Measurements from ENCODE around the gene RASA3. TPM values are rescaled to one million over a fixed set of nuclear protein-coding genes. Genes with fewer than 3 reads are reported as not detected.

The RASA3 gene
- total and polyA plus RNA-seq, 2 donors (not counting 3 experiments of a cell fraction or from before 2014, with no cell fraction given): 26.5 to 53.8 TPM

DNA sequence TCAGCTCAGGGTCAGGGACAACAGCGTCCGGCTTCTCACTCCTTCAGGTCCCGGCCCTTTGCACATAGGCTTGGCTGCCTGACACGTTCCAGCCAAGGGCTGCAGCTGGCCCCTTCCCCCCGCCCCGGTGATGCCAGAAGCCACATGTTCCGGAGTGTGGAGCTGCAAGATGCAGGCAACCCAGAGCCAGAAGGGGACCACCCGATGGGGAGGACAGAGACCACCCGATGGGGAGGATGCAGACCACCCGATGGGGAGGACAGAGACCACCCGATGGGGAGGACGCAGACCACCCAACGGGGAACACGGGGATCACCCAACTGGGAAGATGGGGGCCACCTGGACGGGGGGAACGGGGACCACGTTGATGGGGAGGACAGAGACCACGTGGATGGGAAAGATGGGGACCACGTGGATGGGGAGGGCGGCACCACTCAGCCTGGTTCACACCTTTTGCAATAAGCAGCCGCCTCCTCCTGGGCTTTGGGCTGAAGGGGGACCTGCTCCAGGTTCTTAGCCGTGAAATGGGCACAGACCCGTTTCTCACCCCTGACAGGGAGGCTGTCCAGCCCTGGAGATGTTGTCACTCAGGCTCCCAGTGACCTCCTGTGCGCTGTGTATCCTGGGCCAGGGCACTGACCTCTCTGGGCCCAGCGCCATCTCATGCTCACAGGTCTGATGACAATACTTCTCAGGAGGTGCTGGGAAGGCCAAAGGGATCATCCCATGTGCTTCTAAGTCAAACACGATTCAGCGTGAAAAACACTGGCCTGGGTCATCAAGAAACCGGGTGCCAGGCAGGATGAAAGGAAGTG is 193.1 kb downstream of the RASA3 start:
- no peak overlapping the region for H3K4me2 ChIP-seq (ENCODE audit: insufficient read depth, low read length)
- no peaks in the 10 kb centered on the region for H3K36me3 ChIP-seq (ENCODE audit: control insufficient read depth in 2 of 2, extremely low read depth in 1 of 2, insufficient read depth in 2 of 2, low read length in 2 of 2)
- DNase-seq (ENCODE audit: low read depth, low spot score) (no peak), FAIRE-seq (no peak)
- no peaks in the 10 kb centered on the region for H3K9me1 ChIP-seq (replicated peaks; ENCODE audit: control insufficient read depth, extremely low read depth, insufficient read depth, low read length)
- no TSS peak for BruUV-seq (replicated peaks)
- dilution Hi-C loops (cut with MboI; ENCODE audit: extremely low pct_ligation_motif_present, low sequenced_read_pairs): no loop called here
- TF ChIP-seq FOS (IDR thresholded peaks at IDR 0.05; ENCODE audit: borderline replicate concordance, insufficient read depth, low read length): no peak
- no peak for TF ChIP-seq JUN (IDR thresholded peaks at IDR 0.05; ENCODE audit: borderline replicate concordance, insufficient read depth, insufficient read length, low read depth)
- TF ChIP-seq, protein P1, sequence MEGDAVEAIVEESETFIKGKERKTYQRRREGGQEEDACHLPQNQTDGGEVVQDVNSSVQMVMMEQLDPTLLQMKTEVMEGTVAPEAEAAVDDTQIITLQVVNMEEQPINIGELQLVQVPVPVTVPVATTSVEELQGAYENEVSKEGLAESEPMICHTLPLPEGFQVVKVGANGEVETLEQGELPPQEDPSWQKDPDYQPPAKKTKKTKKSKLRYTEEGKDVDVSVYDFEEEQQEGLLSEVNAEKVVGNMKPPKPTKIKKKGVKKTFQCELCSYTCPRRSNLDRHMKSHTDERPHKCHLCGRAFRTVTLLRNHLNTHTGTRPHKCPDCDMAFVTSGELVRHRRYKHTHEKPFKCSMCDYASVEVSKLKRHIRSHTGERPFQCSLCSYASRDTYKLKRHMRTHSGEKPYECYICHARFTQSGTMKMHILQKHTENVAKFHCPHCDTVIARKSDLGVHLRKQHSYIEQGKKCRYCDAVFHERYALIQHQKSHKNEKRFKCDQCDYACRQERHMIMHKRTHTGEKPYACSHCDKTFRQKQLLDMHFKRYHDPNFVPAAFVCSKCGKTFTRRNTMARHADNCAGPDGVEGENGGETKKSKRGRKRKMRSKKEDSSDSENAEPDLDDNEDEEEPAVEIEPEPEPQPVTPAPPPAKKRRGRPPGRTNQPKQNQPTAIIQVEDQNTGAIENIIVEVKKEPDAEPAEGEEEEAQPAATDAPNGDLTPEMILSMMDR (IDR thresholded peaks at IDR 0.05; ENCODE audit: extremely low read depth in 1 of 2, insufficient read depth in 1 of 2, low read depth in 1 of 2, low read length in 2 of 2): no peak
- H3K79me2 ChIP-seq (ENCODE audit: control insufficient read depth, insufficient read depth, low read length): no peaks in the 10 kb centered on the region
- H3K4me1 ChIP-seq (ENCODE audit: control insufficient read depth, extremely low read depth, insufficient read depth, low read length): no peaks in the 10 kb centered on the region
- no peaks in the 10 kb centered on the region for H3K9me3 ChIP-seq (replicated peaks; ENCODE audit: control insufficient read depth, insufficient read depth, low read length)
- CTCF ChIA-PET: interaction anchor here (1.1 to 1.9 kb wide), 3 partner anchors 8 to 123 kb away, joined by 4 to 6 read pairs (median 4); no protein-coding TSS in a partner anchor
- no peak overlapping the region for H2AFZ ChIP-seq (ENCODE audit: low read depth, low read length)
- peaks cover 0 to 3% of the 10 kb centered on the region in 2 experiments for H3K27me3 ChIP-seq (ENCODE audit: control insufficient read depth in 2 of 2, insufficient read depth in 2 of 2, low read length in 2 of 2)
- H3K27ac ChIP-seq (ENCODE audit: insufficient read depth, low read depth, low read length): no peak overlapping the region
- POLR2A ChIA-PET: no interaction called here
- H3K9ac ChIP-seq (replicated peaks; ENCODE audit: extremely low read depth, insufficient read depth, low read length): no peak overlapping the region
- no peaks in the 10 kb centered on the region for H4K20me1 ChIP-seq (replicated peaks; ENCODE audit: control insufficient read depth, extremely low read depth, insufficient read depth, low read length)
- intact Hi-C loops (cut with micrococcal nuclease): loop anchor here (5.0 kb wide), 1 partner anchor 77 kb away; the partner anchor contains the start of gene GAS6
- H3K4me3 ChIP-seq (replicated peaks in 1 of 3; ENCODE audit: insufficient read depth in 1 of 3, low read depth in 1 of 3, low read length in 3 of 3): no peak overlapping the region

- no peaks in the 10 kb centered on the region for H3K36me3 ChIP-seq (ENCODE audit: control insufficient read depth in 2 of 2, extremely low read depth in 1 of 2, insufficient read depth in 2 of 2, low read length in 2 of 2)
- ChIA-PET POLR2A (no interaction called here), CTCF (interaction anchor here (1.1 to 1.9 kb wide), 3 partner anchors 9 to 122 kb away, joined by 4 to 6 read pairs (median 4); no protein-coding TSS in a partner anchor)
- no peaks in the 10 kb centered on the region for H3K4me1 ChIP-seq (ENCODE audit: control insufficient read depth, extremely low read depth, insufficient read depth, low read length)
- DNase-seq (ENCODE audit: low read depth, low spot score): no peak
- H3K9me3 ChIP-seq (replicated peaks; ENCODE audit: control insufficient read depth, insufficient read depth, low read length): no peaks in the 10 kb centered on the region
- H3K9ac ChIP-seq (replicated peaks; ENCODE audit: extremely low read depth, insufficient read depth, low read length): no peak overlapping the region
- no peak overlapping the region for H3K4me2 ChIP-seq (ENCODE audit: insufficient read depth, low read length)
- H3K4me3 ChIP-seq (replicated peaks in 1 of 3; ENCODE audit: insufficient read depth in 1 of 3, low read depth in 1 of 3, low read length in 3 of 3): no peak overlapping the region
- H3K27me3 ChIP-seq (ENCODE audit: control insufficient read depth in 2 of 2, insufficient read depth in 2 of 2, low read length in 2 of 2): peaks cover 0 to 3% of the 10 kb centered on the region in 2 experiments
- no peaks in the 10 kb centered on the region for H3K9me1 ChIP-seq (replicated peaks; ENCODE audit: control insufficient read depth, extremely low read depth, insufficient read depth, low read length)
- H3K27ac ChIP-seq (ENCODE audit: insufficient read depth, low read depth, low read length): no peak overlapping the region
- dilution Hi-C loops (cut with MboI; ENCODE audit: extremely low pct_ligation_motif_present, low sequenced_read_pairs): no loop called here
- BruUV-seq (replicated peaks): no TSS peak
- no peaks in the 10 kb centered on the region for H4K20me1 ChIP-seq (replicated peaks; ENCODE audit: control insufficient read depth, extremely low read depth, insufficient read depth, low read length)
- H3K79me2 ChIP-seq (ENCODE audit: control insufficient read depth, insufficient read depth, low read length): no peaks in the 10 kb centered on the region
- TF ChIP-seq MYC (IDR thresholded peaks at IDR 0.05; ENCODE audit: low read depth, low read length) (no peak), POLR2A (IDR thresholded peaks at IDR 0.05; ENCODE audit: low read depth, low read length) (no peak), GATA2 (IDR thresholded peaks at IDR 0.05; ENCODE audit: insufficient read depth, insufficient read length, low read depth, low read length) (no peak)
- TF ChIP-seq, protein P1 (IDR thresholded peaks at IDR 0.05; ENCODE audit: extremely low read depth in 1 of 2, insufficient read depth in 1 of 2, low read depth in 1 of 2, low read length in 2 of 2): no peak
- TF ChIP-seq, protein P2, sequence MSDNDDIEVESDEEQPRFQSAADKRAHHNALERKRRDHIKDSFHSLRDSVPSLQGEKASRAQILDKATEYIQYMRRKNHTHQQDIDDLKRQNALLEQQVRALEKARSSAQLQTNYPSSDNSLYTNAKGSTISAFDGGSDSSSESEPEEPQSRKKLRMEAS (IDR thresholded peaks at IDR 0.05; ENCODE audit: insufficient read depth, insufficient read length): no peak
- no peak for FAIRE-seq
- H2AFZ ChIP-seq (ENCODE audit: low read depth, low read length): no peak overlapping the region
- intact Hi-C loops (cut with micrococcal nuclease): loop anchor here (5.0 kb wide), 1 partner anchor 76 kb away; the partner anchor contains the start of gene GAS6
Observed at GRCh38 chr13:113938716-113939115, 193.7 kb downstream of the RASA3 start.

All from endothelial cell of umbilical vein (primary cell).